ENCODE results near the gene TOMM34.

- TF ChIP-seq CTCF (IDR thresholded peaks at IDR 0.05; ENCODE audit: low read length) = no peak
- TF ChIP-seq EZH2phosphoT487 (IDR thresholded peaks at IDR 0.05; ENCODE audit: low read length) = no peak
Measured at GRCh38 chr20:44924541-44924940, 35.7 kb downstream of the TOMM34 start.
